Esophagus squamous epithelium (tissue), 4 donors: Measurements from ENCODE around the gene DNAJB12.

Experiments used
- POLR2A ChIP-seq, 4 donors: fragments of 450-650 bp; IDR thresholded peaks; one replicate each; pipeline ENCODE4 v1.6.1; 2017; ENCODE audit warnings: antibody characterized with exemption in 4 of 4, mild to moderate bottlenecking in 4 of 4, moderate library complexity in 3 of 4
- TF ChIP-seq, protein P1 (sequence below), 6 experiments: fragments of 450-650 bp in 4 of 6; fragments of 200-600 bp in 2 of 6; sonication (generic) in 2 of 6; IDR thresholded peaks; one replicate each; pipeline ENCODE4 v1.5.1; 2016 to 2019; ENCODE audit warnings: antibody characterized with exemption in 6 of 6, mild to moderate bottlenecking in 4 of 6, moderate library complexity in 4 of 6

DNA sequence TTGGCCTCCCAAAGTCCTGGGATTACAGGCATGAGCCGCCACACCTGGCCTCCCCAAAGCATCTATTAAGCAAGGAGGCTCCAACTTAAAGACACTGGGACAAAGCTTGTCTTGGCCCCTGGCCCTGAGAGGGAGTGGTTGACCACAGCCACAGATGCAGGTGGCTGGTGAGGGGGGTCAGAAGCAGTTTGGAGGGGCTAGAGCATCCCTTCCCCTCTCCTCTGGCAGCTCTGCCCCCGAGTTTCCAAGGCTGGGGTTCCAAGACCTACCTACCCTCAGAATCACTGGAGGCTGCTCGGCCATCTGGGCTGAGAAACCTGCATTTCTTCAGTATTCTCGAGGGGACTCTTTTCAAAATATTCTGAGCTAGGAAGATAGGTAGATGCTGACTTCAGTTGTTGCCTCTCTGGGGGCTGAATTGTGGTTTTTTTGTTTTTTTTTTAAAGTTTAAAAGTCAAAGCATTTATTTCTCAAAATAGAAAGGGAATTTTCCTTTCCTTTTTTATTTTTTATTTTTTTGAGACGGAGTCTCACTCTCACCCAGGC lies 48.4 kb downstream of the DNAJB12 start:
- TF ChIP-seq, protein P1, sequence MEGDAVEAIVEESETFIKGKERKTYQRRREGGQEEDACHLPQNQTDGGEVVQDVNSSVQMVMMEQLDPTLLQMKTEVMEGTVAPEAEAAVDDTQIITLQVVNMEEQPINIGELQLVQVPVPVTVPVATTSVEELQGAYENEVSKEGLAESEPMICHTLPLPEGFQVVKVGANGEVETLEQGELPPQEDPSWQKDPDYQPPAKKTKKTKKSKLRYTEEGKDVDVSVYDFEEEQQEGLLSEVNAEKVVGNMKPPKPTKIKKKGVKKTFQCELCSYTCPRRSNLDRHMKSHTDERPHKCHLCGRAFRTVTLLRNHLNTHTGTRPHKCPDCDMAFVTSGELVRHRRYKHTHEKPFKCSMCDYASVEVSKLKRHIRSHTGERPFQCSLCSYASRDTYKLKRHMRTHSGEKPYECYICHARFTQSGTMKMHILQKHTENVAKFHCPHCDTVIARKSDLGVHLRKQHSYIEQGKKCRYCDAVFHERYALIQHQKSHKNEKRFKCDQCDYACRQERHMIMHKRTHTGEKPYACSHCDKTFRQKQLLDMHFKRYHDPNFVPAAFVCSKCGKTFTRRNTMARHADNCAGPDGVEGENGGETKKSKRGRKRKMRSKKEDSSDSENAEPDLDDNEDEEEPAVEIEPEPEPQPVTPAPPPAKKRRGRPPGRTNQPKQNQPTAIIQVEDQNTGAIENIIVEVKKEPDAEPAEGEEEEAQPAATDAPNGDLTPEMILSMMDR (IDR thresholded peaks at IDR 0.05) = no peak
- TF ChIP-seq POLR2A (IDR thresholded peaks at IDR 0.05) = no peak
